ENCODE measurements around the gene TDRD10.

TDRD10 gene

GRCh38 chr1:154582885-154583284 lies 80.9 kb downstream of the TDRD10 start:
- no peak for DNase-seq

- DNase-seq, result no peak
Measured at GRCh38 chr1:154583773-154584172, 81.8 kb downstream of the TDRD10 start.

GRCh38 chr1:154584267-154584994 lies 82.4 kb downstream of the TDRD10 start:
- DNase-seq, result no peak

GRCh38 chr1:154586231-154586630 lies 84.2 kb downstream of the TDRD10 start:
- DNase-seq, result no peak

GRCh38 chr1:154586641-154587040 lies 84.6 kb downstream of the TDRD10 start:
- no peak for DNase-seq

- no peak for DNase-seq
Measured at GRCh38 chr1:154589780-154590179, 87.8 kb downstream of the TDRD10 start.

GRCh38 chr1:154590756-154591155 lies 88.7 kb downstream of the TDRD10 start:
- no peak for DNase-seq

- DNase-seq, result no peak
Measured at GRCh38 chr1:154591206-154591605, 89.2 kb downstream of the TDRD10 start.

- no peak for DNase-seq
Measured at GRCh38 chr1:154593390-154593789, 91.4 kb downstream of the TDRD10 start.

GRCh38 chr1:154594811-154595210 lies 92.8 kb downstream of the TDRD10 start:
- DNase-seq, result no peak

GRCh38 chr1:154595621-154596020 lies 93.6 kb downstream of the TDRD10 start:
- DNase-seq, result no peak
